Measurements from ENCODE around the gene XYLT1. TPM values are rescaled to one million over a fixed set of nuclear protein-coding genes. Genes with fewer than 3 reads are reported as not detected.
A peak's percentile ranks its signal among the peaks of the same experiment; 100 is the strongest.

The XYLT1 gene
- total and polyA plus RNA-seq, 2 of the 13 experiments (the other 11 are each of a cell fraction or from before 2014, with no cell fraction given): not detected

GRCh38 chr16:17408296-17408695, 62.5 kb downstream of the XYLT1 start:
- Histone ChIP-seq H2AFZ (ENCODE audit: low read length) (no peak overlapping the region), H3K4me2 (ENCODE audit: low read depth, low read length) (no peak overlapping the region), H3K27ac (ENCODE audit: extremely low read length, insufficient read depth, low read length) (no peak overlapping the region), H3K36me3 (replicated peaks in 1 of 2; ENCODE audit: control insufficient read depth in 1 of 2, insufficient read depth in 2 of 2, low read length in 2 of 2) (no peaks in the 10 kb centered on the region), H3K27me3 (ENCODE audit: control insufficient read depth in 1 of 2, insufficient read depth in 2 of 2, low read length in 2 of 2) (peaks cover 1 to 24% of the 10 kb centered on the region in 2 experiments; a peak in 2 of 5 replicates), H4K20me1 (ENCODE audit: insufficient read depth, low read length) (no peaks in the 10 kb centered on the region), H3K9me3 (ENCODE audit: low read length) (no peaks in the 10 kb centered on the region), H3K79me2 (ENCODE audit: insufficient read depth, low read length) (no peaks in the 10 kb centered on the region), H3K4me1 (ENCODE audit: insufficient read depth, low read length) (no peaks in the 10 kb centered on the region), H3K4me3 (replicated peaks in 1 of 3; ENCODE audit: insufficient read depth in 1 of 3, low read depth in 2 of 3, low read length in 3 of 3) (no peak overlapping the region), H3K9ac (ENCODE audit: insufficient read depth, low read depth, low read length) (no peak overlapping the region)
- CTCF ChIA-PET (ENCODE audit: low intra/inter-chr PET ratio, low total read pairs): no interaction called here
- POLR2A ChIA-PET: no interaction called here
- DNase-seq (ENCODE audit: low spot score) (no peak), ATAC-seq (no peak), FAIRE-seq (no peak)
- WGBS (ENCODE audit: low lambda C conversion rate): 9% methylated on average over 5 of the region's 5 CpGs
- TF ChIP-seq THAP11 (CRISPR knock-in tag; IDR thresholded peaks at IDR 0.05): no peak
- no peak for TF ChIP-seq ZNF414 (CRISPR knock-in tag; IDR thresholded peaks at IDR 0.05)
- TF ChIP-seq RBM22 (optimal IDR thresholded peaks at IDR 0.05; ENCODE audit: low read length): no peak
- no peak for TF ChIP-seq MED1 (CRISPR knock-in tag; IDR thresholded peaks at IDR 0.05)
- no peak for TF ChIP-seq BHLHE40 (IDR thresholded peaks at IDR 0.05; ENCODE audit: low read length)
- no peak for TF ChIP-seq RARG (CRISPR knock-in tag; IDR thresholded peaks at IDR 0.05; ENCODE audit: low read depth)
- TF ChIP-seq E2F5 (CRISPR knock-in tag; conservative IDR thresholded peaks at IDR 0.05): no peak
- BruUV-seq (replicated peaks): no TSS peak
- in situ Hi-C loops (cut with HindIII; ENCODE audit: extremely low pct_ligation_motif_present, low pct_unique_long_range_greater_than_20kb): no loop called here
- intact Hi-C loops (cut with micrococcal nuclease; ENCODE audit: unreplicated experiment): no loop called here

GRCh38 chr16:17407321-17407720, 63.4 kb downstream of the XYLT1 start:
- Histone ChIP-seq H3K4me1 (ENCODE audit: insufficient read depth, low read length) (no peaks in the 10 kb centered on the region), H4K20me1 (ENCODE audit: insufficient read depth, low read length) (no peaks in the 10 kb centered on the region), H3K4me2 (ENCODE audit: low read depth, low read length) (no peak overlapping the region), H3K9ac (ENCODE audit: insufficient read depth, low read depth, low read length) (no peak overlapping the region), H3K27ac (ENCODE audit: extremely low read length, insufficient read depth, low read length) (no peak overlapping the region), H3K9me3 (ENCODE audit: low read length) (no peaks in the 10 kb centered on the region), H2AFZ (ENCODE audit: low read length) (no peak overlapping the region), H3K79me2 (ENCODE audit: insufficient read depth, low read length) (no peaks in the 10 kb centered on the region), H3K4me3 (replicated peaks in 1 of 3; ENCODE audit: insufficient read depth in 1 of 3, low read depth in 2 of 3, low read length in 3 of 3) (no peak overlapping the region), H3K27me3 (ENCODE audit: control insufficient read depth in 1 of 2, insufficient read depth in 2 of 2, low read length in 2 of 2) (peaks cover 1 to 24% of the 10 kb centered on the region in 2 experiments; a peak in 2 of 5 replicates), H3K36me3 (replicated peaks in 1 of 2; ENCODE audit: control insufficient read depth in 1 of 2, insufficient read depth in 2 of 2, low read length in 2 of 2) (no peaks in the 10 kb centered on the region)
- no peak for DNase-seq (ENCODE audit: low spot score)
- TF ChIP-seq HOXD1 (CRISPR knock-in tag; IDR thresholded peaks at IDR 0.05) (no peak), ZNF121 (CRISPR knock-in tag; IDR thresholded peaks at IDR 0.05) (peak; percentile 45; the same call in 1 of the 2 replicates)
- 15% methylated on average over 3 of the region's 3 CpGs for WGBS (ENCODE audit: low lambda C conversion rate)
- BruUV-seq (replicated peaks): no TSS peak
- CTCF ChIA-PET (ENCODE audit: low intra/inter-chr PET ratio, low total read pairs): no interaction called here
- no peak for FAIRE-seq
- POLR2A ChIA-PET: no interaction called here
- intact Hi-C loops (cut with micrococcal nuclease; ENCODE audit: unreplicated experiment) (no loop called here), in situ Hi-C loops (cut with HindIII; ENCODE audit: extremely low pct_ligation_motif_present, low pct_unique_long_range_greater_than_20kb) (no loop called here)
- no peak for ATAC-seq

Data from HepG2 (cell line).